Activated CD4-positive, alpha-beta T cell treated with anti-CD3 and anti-CD28 coated beads, Interleukin-2, amount 50 U/mL, for 16 hours (primary cell): ENCODE measurements around the gene ASTL.

Experiments
- DNase-seq: peaks from one replicate; pipeline ENCODE4 v3.0.0-alpha.2; 2020

The ASTL gene

DNA sequence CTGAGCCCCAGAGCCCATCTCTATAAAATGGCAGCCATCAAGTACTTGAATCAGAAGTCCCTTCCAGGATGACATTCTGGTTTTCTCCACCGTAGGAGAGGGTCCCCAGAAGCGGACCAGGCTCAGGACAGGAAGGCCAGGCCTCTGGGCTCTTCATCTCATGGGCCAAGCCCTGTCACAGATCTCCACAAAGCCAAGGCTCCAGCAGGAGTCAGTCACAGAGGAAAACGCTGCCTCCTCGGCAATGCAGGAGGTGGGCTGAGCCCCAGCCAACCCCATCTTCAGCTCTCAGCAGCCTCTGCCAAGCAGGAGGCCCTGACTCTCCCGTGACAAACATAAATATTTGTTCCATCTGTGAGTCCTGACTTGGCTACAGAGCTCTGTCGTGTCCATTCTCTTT is 64.1 kb downstream of the ASTL start:
- DNase-seq, result no peak

DNA sequence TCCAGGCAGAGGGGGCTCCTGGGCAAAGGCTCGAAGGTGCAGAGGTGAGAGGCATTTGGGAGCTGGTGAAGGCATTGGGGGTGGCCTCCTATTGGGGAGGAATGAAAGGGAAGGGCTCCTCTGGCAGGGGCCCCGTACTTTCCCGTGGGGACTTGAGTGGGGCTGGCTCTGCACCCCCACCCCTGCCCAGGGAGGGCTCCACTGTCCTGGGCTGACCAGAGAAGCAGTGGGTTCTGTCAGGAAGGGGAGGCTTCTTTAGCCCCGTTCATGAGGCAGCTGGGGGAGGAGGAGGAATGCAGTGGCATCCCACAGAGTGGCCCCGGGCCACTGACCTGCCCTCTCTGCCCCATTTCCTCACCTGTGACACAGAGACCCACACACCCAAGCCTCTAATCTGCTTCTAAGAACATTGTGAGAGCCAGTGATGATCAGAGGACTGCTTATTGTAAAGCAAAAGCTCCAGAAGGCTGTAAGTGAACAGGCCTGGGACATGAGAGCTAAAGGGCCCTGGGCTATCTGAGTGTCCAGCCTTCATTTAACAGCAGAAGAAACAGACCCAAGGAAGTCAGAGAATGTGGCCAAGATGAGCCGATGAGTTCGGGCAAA is 65.0 kb downstream of the ASTL start:
- no peak for DNase-seq
